ENCODE measurements around the gene NPAS4. TPM values are rescaled to one million over a fixed set of nuclear protein-coding genes. Genes with fewer than 3 reads are reported as not detected.

Gene NPAS4
- total RNA-seq, 1 experiment from 2014 or later: 0.79 TPM

GRCh38 chr11:66438504-66439466 is 17.9 kb downstream of the NPAS4 start, which contains the start of gene MRPL11:
Gene MRPL11 (minus strand): TSS chr11:66438848. CDS start chr11:66438754, 94 bp downstream.
- peaks cover 38% of the 10 kb centered on the region for H3K36me3 Mint-ChIP-seq
- ChIA-PET CTCF (interaction anchor here (0.6 to 3.2 kb wide), 51 partner anchors 8 to 952 kb away, joined by 3 to 52 read pairs (median 5); partner anchors contain the start of genes ACTN3, B4GAT1, BBS1 and CCDC85B), POLR2A (interaction anchor here (0.5 to 1.7 kb wide), 13 partner anchors 8 to 764 kb away, joined by 3 to 14 read pairs (median 4); partner anchors contain the start of genes ACTN3, DPP3, NPAS4 and PELI3)
- peak within 1 kb of the TSS; percentile 99 for H3K27ac Mint-ChIP-seq
- H3K4me1 Mint-ChIP-seq: peaks cover 10% of the 10 kb centered on the region
- H3K27me3 Mint-ChIP-seq (ENCODE audit: low read depth): peaks cover 7% of the 10 kb centered on the region
- peaks cover 24% of the 10 kb centered on the region for H3K9me3 Mint-ChIP-seq
- peak within 1 kb of the TSS; percentile 95 for H3K4me3 Mint-ChIP-seq
- ATAC-seq (peak; percentile 98), DNase-seq (ENCODE audit: low spot score) (peak; percentile 95)
- no peak for TF ChIP-seq FOXP4 (CRISPR knock-in tag; IDR thresholded peaks at IDR 0.05)
- TF ChIP-seq E2F5 (CRISPR knock-in tag; IDR thresholded peaks at IDR 0.05): peak; percentile 52; the same call in 1 of the 2 replicates
- TF ChIP-seq PREB (CRISPR knock-in tag; IDR thresholded peaks at IDR 0.05; ENCODE audit: borderline replicate concordance): no peak
- no peak for TF ChIP-seq SOX15 (CRISPR knock-in tag; IDR thresholded peaks at IDR 0.05)
- TF ChIP-seq FOXJ3 (CRISPR knock-in tag; IDR thresholded peaks at IDR 0.05; ENCODE audit: borderline replicate concordance): no peak
- TF ChIP-seq NR1H2 (CRISPR knock-in tag; IDR thresholded peaks at IDR 0.05): no peak
- TF ChIP-seq ZNF263 (CRISPR knock-in tag; IDR thresholded peaks at IDR 0.05; ENCODE audit: low read depth): no peak
- peak; percentile 50; the same call in 1 of the 2 replicates for TF ChIP-seq USF1 (CRISPR knock-in tag; IDR thresholded peaks at IDR 0.05)
- TF ChIP-seq NFATC4 (CRISPR knock-in tag; IDR thresholded peaks at IDR 0.05): no peak
- TF ChIP-seq AFF4 (CRISPR knock-in tag; IDR thresholded peaks at IDR 0.05; ENCODE audit: borderline replicate concordance): no peak
- TF ChIP-seq GABPB1 (CRISPR knock-in tag; IDR thresholded peaks at IDR 0.05): peak; percentile 28; the same call in 1 of the 2 replicates
- no peak for TF ChIP-seq ZNF671 (CRISPR knock-in tag; IDR thresholded peaks at IDR 0.05)
- TF ChIP-seq ESRRA (CRISPR knock-in tag; IDR thresholded peaks at IDR 0.05; ENCODE audit: borderline replicate concordance): no peak
- TF ChIP-seq AR (CRISPR knock-in tag; IDR thresholded peaks at IDR 0.05): 0 out of 2 replicates have a peak, but pooled peaks have one; percentile 60
- no peak for TF ChIP-seq OVOL2 (CRISPR knock-in tag; IDR thresholded peaks at IDR 0.05; ENCODE audit: borderline replicate concordance)
- no peak for TF ChIP-seq MXD4 (CRISPR knock-in tag; IDR thresholded peaks at IDR 0.05; ENCODE audit: borderline replicate concordance)
- TF ChIP-seq GTF2I (CRISPR knock-in tag; conservative IDR thresholded peaks at IDR 0.05): peak; percentile 97
- no peak for TF ChIP-seq TCF7 (CRISPR knock-in tag; IDR thresholded peaks at IDR 0.05; ENCODE audit: low read depth)
- 0 out of 2 replicates have a peak, but pooled peaks have one; percentile 5 for TF ChIP-seq ZNF281 (CRISPR knock-in tag; IDR thresholded peaks at IDR 0.05)
